MCF 10A (cell line): ENCODE data around the gene CFAP61. TPM values are rescaled to one million over a fixed set of nuclear protein-coding genes. Genes with fewer than 3 reads are reported as not detected.

Source experiments
- BruUV-seq: library from RNA; stranded (reverse); fragments of 400-500 nt; replicated peaks from 2 replicates; lab custom pipeline; 2021; lab: Mats Ljungman, UMichigan
- CTCF ChIA-PET: fragments of 300-600 bp; sonication (Branson Sonifier 250); formaldehyde crosslinking; extraction: SDS; loops from one replicate; lab custom pipeline; 2021; ENCODE audit warnings: antibody characterized with exemption, inconsistent platforms; lab: Yijun Ruan, JAX
- POLR2A ChIA-PET: fragments of 300-600, 350-650 bp; sonication (Branson Sonifier 250); formaldehyde crosslinking; extraction: SDS; loops from one replicate; lab custom pipeline; 2020; ENCODE audit warnings: antibody characterized with exemption, inconsistent platforms; lab: Yijun Ruan, JAX
- DNase-seq: peaks from one replicate; pipeline ENCODE4 v3.0.0-alpha.2; 2018; ENCODE audit not compliant: unreplicated experiment
- H3K27ac Mint-ChIP-seq: one replicate; pipeline ENCODE4 v1.8.0; 2022; ENCODE audit warnings: mild to moderate bottlenecking, low read depth, mixed read lengths; ENCODE audit not compliant: unreplicated experiment
- H3K27me3 Mint-ChIP-seq: one replicate; pipeline ENCODE4 v1.8.0; 2022; ENCODE audit warnings: mixed read lengths; ENCODE audit not compliant: insufficient read depth, unreplicated experiment
- H3K36me3 Mint-ChIP-seq: one replicate; pipeline ENCODE4 v1.8.0; 2022; ENCODE audit warnings: mild to moderate bottlenecking, moderate library complexity, mixed read lengths; ENCODE audit not compliant: insufficient read depth, unreplicated experiment
- H3K4me1 Mint-ChIP-seq: one replicate; pipeline ENCODE4 v1.8.0; 2022; ENCODE audit warnings: mixed read lengths; ENCODE audit not compliant: insufficient read depth, unreplicated experiment
- H3K4me3 Mint-ChIP-seq: one replicate; pipeline ENCODE4 v1.8.0; 2022; ENCODE audit warnings: mild to moderate bottlenecking, moderate library complexity, mixed read lengths; ENCODE audit not compliant: unreplicated experiment
- H3K9me3 Mint-ChIP-seq: one replicate; pipeline ENCODE4 v1.8.0; 2022; ENCODE audit warnings: mixed read lengths; ENCODE audit not compliant: unreplicated experiment
- CTCF ChIP-seq: fragments of 200-600 bp; IDR thresholded peaks from one replicate; pipeline ENCODE4 v1.8.0; 2022; ENCODE audit warnings: antibody characterized with exemption, mild to moderate bottlenecking; ENCODE audit not compliant: unreplicated experiment
- intact Hi-C: fragments of 100-400 bp; cut with micrococcal nuclease; formaldehyde crosslinking; loops from 2 replicates; pipeline ENCODE4 v1.14.1; 2022
- total RNA-seq: library from RNA; stranded (reverse); gene quantifications from 2 replicates; pipeline ENCODE4 v1.2.3, GENCODE V29; 2022

Gene CFAP61
- total RNA-seq, 1 experiment from 2014 or later = 1.5 TPM

DNA sequence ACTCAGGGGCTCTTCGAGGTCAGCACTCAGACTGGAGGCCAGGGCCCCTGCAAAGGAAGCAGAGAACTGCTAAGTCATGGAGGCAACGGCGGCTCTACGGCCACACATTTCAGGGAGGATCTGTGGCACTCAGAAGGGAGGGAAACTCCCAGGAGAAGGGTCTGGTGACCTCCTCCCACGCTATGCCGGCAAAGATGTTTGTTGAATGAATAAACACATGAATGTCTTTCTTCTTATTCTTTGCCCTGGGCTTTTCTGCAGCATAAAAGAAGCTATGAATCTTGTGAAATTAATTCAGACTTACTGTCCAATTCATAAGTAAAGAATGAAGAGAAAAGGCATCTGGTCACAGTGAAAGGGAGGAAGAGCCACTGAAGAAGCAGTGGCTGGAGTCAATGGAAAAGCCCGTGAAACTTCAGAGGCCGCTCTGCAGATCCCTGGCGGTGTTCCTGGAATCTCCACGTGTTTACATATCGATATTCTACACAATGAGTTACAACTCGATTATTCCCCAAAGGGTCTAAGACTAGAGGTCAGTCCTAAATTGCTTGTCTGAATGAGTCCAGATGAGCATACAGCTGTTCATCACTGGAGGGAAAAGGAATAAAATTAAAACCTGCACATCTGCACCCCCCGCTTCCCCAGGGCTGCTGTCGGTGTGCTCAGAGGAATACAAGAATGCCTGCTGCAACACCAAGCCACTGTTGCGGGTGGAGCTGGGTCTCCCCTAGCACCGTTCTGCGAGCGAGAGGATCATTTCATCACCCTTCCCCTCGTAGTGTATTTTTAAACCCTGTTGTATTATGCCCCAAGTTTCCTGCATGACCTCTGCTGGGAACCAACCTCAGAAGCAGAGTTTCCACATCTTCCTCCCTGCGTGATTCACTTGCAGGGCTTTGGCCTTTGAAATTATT, 341.1 kb downstream of the CFAP61 start:
- no peaks in the 10 kb centered on the region for H3K4me1 Mint-ChIP-seq
- H3K9me3 Mint-ChIP-seq = no peaks in the 10 kb centered on the region
- no TSS peak for BruUV-seq
- intact Hi-C loops = no loop called here
- TF ChIP-seq CTCF = no peak
- peaks cover 12% of the 10 kb centered on the region for H3K36me3 Mint-ChIP-seq
- no peaks in the 10 kb centered on the region for H3K27me3 Mint-ChIP-seq
- ChIA-PET CTCF (interaction anchor here (0.5 kb wide), 1 partner anchor 52 kb away, joined by 4 read pairs; no protein-coding TSS in a partner anchor), POLR2A (interaction anchor here (0.9 kb wide), 1 partner anchor 22 kb away, joined by 3 read pairs; no protein-coding TSS in a partner anchor)
- no peak overlapping the region for H3K4me3 Mint-ChIP-seq
- no peak overlapping the region for H3K27ac Mint-ChIP-seq
- DNase-seq = no peak

DNA sequence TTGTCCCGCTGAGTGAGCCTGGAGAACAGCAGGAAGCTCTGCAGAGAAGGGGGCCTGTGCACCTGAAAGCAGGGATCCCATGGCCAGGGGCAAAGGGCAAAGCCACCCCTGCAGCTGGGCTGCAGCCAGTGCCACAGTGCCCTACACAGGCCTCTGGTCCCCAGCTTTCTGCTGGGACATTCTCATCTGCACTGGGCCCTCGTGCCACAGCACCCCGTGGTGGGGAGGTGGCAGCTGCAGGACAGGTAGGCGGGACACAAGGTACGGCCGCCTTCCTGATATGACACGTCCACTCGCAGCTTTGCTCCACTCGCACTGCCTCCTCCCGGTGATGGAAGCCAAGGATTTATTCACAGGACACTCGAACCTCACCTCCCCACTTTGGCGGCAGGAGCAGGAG, 342.8 kb downstream of the CFAP61 start:
- no peaks in the 10 kb centered on the region for H3K27me3 Mint-ChIP-seq
- BruUV-seq = no TSS peak

GRCh38 chr20:20395903-20396568, 343.7 kb downstream of the CFAP61 start:
- intact Hi-C loops = no loop called here
- BruUV-seq = no TSS peak

More for the DNA sequence above, 342.8 kb downstream of the CFAP61 start:
- no peak for TF ChIP-seq CTCF
- DNase-seq = no peak
- intact Hi-C loops = no loop called here
- ChIA-PET CTCF (interaction anchor here (1.0 to 1.1 kb wide), 2 partner anchors 23 to 28 kb away, joined by 3 read pairs; no protein-coding TSS in a partner anchor), POLR2A (no interaction called here)
- Mint-ChIP-seq H3K36me3 (peaks cover 17% of the 10 kb centered on the region), H3K27ac (no peak overlapping the region), H3K4me1 (no peaks in the 10 kb centered on the region), H3K4me3 (no peak overlapping the region), H3K9me3 (no peaks in the 10 kb centered on the region)

More at GRCh38 chr20:20395903-20396568, 343.7 kb downstream of the CFAP61 start:
- DNase-seq = no peak
- Mint-ChIP-seq H3K27me3 (no peaks in the 10 kb centered on the region), H3K4me1 (no peaks in the 10 kb centered on the region), H3K36me3 (peaks cover 17% of the 10 kb centered on the region), H3K27ac (no peak overlapping the region), H3K9me3 (no peaks in the 10 kb centered on the region), H3K4me3 (no peak overlapping the region)
- TF ChIP-seq CTCF = no peak
- POLR2A ChIA-PET = interaction anchor here (0.9 to 1.4 kb wide), 2 partner anchors 10 to 18 kb away, joined by 3 read pairs; no protein-coding TSS in a partner anchor
- CTCF ChIA-PET = interaction anchor here (1.0 to 1.1 kb wide), 2 partner anchors 24 to 27 kb away, joined by 3 read pairs; no protein-coding TSS in a partner anchor
